Activated T-helper 1 cell treated with anti-CD3 and anti-CD28 coated beads, Interleukin-2, amount 50 U/mL, for 16 hours (primary cell): ENCODE results near the gene PCID2.

Experiments used
- DNase-seq, 2 donors: peaks; one replicate each; pipeline ENCODE4 v3.0.0-alpha.2; 2020; ENCODE audit warnings: low read depth in 1 of 2, low spot score in 1 of 2

The PCID2 gene

DNA sequence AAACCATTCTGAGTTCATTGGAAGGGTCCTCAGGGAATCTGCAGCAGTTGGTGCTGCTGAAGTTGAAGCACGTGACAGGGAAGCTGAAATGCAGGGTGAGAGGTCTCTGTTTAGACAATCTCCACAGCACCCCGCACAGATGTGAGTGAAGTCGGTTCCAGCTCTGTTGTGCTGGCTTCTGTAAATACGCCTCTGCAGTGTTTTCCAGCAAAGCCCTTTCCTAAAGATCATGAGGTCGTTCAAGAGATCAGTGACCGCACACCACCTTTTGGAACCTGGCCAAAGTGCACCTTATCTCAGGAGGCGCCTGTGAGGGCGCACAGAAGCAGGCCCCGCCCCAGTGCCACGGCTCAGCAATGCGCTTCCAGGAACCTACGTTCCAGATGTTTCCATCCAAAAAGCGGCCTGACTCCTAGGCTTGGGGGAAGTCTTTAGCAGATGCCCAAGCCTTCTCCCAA is 11.7 kb upstream of the PCID2 start:
- no peak for DNase-seq

DNA sequence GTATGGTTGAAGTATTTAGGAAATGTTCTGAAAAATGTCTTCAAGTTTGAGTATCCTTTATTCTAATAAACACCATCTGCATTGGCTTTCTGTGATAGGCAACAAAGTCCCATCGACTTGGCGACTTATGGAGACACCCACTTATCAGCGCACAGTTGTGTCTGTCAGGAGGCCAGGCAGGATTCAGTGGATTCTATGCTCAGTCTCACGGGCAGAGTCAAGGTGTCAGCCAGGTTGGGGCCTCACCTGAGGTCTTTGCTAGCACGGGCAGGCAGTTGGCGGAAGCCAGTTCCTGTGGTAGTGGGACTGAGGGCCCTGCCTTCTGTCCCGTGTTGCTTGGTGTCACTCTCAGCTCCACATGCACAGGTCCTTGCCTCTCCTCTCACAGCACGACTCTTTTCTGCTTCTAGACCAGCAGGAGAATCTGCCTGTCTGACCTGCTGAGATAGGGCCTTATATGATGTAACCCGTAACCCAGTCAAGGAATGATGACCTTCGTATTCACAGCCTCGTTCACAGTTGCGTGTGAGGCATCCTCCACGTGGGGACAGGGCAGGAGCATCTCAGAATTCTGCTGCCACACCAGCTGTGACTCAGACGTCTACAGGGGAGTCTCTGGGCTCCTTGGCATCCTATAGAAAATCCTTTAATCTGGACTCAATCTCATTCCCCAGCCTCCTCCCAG is 10.9 kb upstream of the PCID2 start:
- no peak for DNase-seq

DNA sequence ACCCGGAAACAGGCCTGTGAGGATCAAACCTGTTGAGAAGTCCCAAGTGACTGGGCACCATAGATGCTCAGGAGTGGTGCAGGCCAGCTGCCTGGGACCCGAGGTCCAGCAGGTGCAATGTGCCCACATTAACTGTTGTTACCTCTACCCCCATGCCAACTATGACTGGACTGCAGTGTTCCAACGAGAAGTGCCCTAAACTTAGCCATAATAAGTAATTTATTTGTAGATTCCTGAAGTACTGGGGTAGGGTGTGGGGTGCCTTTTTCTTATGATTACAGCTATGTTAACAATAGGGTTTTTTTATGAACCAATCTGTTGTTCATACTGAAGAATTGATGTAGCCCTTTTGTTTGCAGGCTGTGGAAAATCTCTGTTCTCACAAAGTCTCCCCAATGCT is 10.1 kb upstream of the PCID2 start:
- DNase-seq = no peak

DNA sequence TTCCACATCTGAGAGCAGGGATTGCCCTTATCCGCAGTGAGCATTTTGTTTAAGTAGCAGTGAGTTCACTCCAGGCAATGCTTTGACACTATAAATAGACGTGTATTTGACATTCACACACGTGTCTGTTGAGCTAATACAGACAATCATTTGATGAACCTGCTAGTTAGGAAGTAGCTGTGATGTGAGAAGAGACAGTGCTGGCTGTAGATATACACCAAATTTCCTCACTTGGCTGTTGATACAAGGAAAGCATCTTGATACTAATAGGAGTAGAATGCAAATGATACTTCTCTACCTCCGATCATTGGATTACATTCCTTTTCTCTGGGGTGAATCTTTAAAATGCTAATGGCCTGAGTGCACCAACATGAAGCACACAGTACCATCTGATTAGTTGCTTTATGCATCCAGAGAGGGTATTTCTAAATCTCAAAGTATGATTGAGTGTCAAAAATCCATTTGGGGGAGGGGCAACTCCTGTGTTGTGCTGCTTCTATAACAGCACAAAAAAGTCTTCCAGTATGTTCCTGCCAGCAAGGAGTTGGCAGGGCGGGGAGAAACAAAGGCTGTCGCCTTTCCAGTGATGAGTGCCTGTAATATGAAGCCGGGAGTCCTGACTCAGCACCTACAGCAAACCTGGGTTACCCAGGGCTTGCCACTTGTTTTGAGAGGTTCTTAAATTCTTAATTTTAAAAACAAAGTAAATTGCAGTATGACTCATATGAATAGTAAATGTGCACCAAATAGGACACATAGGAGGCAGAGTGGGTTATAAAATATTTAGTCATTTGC is 8.0 kb upstream of the PCID2 start:
- DNase-seq = no peak

DNA sequence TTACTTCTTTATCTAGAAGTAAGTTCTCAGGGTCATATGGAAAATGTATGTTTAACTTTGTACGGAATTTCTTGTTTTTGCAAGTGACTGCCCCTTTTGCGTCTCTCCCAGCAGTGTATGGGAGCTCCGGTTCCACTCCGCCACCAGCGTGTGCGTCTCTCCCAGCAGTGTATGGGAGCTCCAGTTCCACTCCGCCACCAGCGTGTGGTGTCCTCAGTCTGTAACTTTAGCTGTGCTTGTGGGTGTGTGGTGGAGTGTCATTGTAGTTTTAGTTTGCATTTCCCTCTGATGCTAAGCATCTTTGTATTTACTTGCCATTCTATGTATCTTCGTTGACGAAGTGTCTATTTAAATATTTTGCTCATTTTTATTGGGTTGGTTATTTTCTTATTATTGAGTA is 3.3 kb upstream of the PCID2 start:
- DNase-seq = no peak

DNA sequence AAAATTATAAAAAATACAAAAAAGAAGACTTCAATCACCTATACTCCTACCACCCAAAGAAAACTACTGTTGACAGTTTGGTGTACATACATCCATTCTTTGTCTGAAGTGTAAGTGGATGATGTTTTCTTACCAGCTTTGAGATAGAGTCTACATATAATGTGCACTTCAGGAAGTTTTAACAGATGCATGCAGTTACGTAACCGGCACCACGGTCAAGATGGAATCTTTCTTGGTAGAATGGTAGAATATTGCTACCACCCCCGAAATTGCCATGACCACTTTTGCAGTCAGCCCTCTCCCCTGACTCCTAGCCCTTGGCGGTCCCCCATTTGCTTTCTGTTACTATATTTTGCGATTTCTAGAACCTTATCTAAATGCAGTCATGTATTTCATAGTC is 2.4 kb upstream of the PCID2 start:
- no peak for DNase-seq

DNA sequence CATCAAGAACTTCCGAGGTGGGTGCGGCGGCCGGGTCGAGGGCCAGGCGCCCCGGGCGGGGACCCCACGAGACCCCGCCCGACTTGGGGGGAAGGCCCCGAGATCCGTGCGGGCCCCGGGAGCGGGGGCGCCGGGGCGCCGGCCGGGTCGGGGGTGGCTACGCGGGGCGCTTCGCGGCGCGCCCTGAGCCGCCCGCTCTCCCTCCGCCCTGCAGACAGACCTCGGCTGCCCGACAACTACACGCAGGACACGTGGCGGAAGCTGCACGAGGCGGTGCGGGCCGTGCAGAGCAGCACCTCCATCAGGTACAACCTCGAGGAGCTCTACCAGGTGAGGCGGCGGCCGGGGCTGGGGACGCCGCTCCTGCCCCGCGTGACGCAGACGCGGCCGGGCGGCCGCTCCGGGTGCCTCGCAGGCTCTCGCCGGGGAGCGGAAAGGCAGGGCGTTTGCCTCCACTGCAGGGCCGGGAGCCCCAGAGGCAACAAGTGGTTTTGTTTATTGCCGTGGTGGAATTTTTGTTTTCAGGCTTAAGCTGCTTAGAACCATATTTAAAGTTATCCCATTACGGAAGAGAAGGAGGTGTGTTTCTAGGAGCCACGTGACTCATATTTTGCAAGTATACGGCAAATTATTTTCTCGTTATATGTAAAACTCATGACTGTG is 1.4 kb upstream of the PCID2 start:
- DNase-seq = peak; percentile 49 to 60

DNA sequence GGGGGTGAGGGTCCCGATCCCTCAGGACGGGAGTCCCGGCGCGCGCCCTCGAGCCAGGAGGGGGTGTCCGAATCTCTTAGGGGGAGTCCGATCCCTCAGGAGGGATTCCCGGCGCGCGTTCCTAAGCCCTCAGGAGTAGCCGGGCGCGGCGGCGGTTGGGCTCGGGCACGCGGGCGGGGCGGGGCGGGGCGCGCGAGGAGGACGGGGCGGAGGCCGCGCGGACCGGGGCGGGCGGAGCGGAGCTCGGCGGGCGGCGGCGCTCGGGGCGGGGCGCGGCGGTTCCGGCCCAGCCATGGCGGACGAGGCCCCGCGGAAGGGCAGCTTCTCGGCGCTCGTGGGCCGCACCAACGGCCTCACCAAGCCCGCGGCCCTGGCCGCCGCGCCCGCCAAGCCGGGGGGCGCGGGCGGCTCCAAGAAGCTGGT is 878 bp upstream of the PCID2 start, which contains the start of gene CUL4A:
Gene CUL4A, plus strand, starts transcription at position 278 of the 423 bp plus-strand sequence. Its CDS starts 15 bp downstream, at position 293.
- DNase-seq = peak; percentile 50 to 63

DNA sequence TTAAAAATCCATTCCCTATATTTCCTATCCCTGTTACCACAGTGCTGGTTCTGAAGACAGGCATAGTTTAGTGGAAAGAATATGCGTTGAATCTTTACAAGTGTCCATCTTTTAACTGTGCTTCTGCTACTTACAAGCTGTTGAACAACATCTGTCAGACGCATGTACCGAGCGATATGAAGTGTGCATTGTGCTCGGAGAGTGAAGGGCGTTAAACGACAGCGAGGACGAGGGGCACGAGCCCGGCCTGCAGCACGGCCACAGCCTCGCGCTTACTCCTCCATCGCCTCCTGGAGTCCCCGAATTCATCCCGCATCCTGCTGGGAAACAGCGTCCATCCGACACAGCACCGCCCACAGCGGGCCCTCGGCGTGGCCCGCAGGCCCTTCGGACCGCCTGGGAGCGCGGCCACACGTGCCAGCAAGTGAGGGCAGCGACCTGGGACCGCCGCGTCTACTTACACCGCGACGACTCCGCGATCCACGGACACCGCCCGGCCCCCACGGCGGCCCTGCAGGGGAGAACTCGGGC is 514 bp downstream of the PCID2 start:
- DNase-seq = no peak

DNA sequence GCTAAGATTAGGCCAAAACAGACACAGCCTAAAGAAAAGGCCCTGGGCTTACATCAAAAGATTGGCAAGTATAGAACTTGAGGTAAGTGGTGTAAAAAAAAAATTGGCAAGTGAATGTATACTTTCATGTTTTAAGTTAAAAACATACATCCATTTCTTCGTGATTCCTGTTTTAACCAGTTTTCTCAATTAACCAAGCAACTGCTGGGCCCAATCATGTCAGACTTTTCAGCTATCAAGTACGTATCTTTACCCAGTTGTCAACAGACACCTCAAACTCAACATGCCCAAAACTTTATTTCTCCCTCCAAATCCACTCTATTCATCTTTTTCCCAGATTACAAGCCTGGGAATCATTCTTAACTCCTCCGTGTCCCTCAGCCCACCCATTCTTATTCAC is 1.0 kb downstream of the PCID2 start:
- no peak for DNase-seq

DNA sequence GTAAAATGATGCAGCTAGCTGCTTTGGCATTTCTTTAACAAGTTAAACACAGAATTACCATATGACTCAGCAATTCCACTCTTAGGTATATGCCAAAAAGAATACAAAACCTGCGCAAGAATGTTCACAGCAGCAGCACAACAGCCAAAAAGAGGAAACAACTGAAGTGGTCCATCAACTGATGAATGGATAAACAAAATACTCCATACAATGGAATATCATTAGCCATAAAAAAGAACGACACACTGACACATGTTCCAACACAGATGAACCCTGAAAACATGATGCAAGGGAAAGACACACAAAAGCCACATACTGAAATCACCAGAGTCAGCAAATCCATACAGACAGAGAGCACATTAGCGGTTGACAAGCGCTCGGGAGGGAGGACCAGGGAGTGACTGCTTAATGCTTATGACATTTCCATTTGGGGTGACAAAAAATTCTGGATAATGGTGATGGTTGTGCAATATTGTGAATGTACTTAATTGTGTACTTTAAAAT is 3.0 kb downstream of the PCID2 start:
- no peak for DNase-seq

DNA sequence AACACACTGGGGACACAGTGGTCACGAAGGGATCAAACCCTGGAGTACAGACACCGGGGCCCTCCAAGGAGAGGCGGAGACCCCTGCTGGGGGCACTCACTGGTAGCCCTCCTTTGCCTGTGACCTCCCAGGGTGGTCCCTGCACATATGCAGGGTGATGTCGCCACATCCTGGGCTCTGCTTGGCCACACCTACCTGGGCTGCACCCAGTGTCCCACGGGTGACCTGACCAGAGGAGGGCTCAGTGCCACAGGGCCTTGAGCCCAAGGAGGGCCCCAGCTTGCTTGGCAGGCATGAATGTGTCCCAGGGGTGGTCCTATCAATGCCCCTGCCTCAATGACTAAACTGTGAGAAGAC is 4.1 kb downstream of the PCID2 start:
- no peak for DNase-seq

DNA sequence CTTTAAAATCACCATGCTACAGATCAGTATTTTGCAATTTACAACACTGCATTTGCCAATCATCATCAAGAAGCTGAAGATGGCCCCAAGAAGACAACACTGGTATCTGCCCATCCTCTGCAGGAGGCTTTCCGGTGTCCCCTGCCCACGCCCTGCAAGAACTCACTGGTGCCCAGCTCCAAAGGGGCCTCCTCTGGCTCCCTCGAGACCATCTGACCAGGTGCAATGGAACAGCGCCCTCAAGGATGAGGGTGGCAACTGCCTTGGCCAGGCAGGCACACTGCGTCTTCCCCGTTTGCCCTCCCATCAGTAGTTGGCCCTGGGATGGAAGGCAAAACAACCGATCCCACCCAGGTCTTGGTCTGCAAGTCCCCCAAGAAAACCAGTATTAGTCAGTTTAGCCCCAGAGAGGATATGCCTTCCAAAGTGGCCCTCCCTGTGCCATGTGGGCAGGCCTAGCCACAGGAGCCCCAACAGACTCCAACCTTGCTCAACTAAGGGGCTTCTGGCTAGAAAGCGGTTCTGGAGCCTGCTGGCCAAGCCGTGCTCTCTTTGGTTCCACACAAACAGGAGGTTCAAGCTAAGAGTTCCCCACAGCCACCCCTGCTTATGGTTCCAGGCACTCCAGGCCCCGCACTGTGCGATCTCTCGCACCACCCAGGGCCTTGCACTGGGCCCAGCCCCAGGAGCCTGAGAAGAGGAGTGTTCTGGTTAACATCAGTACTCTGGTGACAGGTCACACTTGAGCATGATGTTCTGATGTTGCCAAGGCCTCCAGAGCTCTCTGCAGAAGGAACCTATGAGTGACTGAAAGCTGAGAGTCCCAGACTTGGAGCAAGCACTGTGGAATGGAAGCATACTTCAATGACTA is 4.7 kb downstream of the PCID2 start:
- no peak for DNase-seq

DNA sequence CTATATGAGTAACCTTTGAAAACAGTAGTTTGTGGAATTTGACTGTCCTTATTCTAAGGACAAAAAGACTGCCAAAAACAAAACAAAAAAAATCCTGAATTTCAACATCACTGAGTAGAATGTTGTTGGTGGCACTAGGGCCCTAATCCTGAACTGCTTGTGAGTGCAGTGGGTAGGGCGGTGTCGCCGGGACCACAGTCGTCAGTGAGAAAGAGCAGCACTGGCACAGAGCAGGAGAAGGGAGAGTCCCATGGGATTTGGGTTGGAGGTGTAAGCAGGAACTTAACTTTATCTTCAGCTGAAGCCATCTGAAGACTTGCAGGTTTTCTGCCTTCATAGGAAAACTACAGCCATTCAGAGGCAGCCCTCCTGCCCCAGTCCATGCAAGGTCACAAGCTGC is 5.6 kb downstream of the PCID2 start:
- DNase-seq = no peak

DNA sequence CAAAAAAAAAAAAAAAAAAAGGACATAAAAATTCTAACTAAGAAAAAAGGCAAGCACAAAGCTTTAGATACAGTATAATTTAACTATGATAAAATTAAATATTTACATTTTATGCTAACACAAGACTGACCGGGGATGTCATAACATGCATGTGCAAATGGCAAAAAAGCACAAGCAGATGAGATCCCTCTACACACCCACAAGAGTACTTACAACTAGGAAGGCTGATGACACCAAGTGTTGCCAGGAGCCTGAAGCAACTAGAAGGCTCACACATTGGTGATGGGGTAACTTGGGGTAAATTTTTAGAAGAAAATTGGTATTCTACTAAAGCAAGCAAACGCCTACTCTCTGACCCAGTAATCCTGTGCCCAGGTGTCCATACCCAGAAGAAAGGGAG is 6.7 kb downstream of the PCID2 start:
- DNase-seq = no peak

DNA sequence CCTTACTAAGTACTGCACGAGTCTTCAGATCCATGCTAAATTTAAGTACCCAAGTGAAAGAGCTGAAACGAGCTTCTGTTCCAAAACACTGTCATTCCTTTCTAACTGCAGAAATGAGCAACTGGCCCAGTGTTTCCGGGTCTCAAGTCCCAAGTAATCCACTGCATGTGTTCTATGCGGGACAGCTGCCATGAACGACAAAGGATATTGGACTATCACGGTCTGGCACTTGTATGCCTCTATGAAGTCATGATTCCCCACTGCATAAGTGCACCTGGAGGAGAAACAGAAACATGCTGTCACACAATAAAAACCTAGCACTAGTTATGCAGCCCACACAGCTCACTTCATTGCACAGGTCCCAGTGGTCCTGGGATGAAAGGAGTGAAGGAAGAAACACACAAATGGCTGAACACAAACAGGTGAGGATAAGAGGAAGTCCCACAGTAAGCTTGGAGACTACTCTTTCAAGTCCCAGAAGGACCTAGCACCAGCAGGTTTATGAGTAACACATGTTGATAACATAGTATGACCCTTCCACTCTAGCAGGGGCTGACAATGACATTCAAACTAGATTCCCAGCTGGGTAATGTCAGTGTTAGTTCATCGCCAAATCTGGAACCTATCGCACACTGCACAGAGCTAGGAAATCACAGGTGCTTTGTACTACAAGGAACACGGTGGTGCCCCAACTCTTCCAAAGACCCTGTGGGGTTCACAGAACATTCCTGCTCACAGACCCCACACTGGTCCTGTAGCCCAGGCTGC is 11.3 kb downstream of the PCID2 start:
- no peak for DNase-seq

DNA sequence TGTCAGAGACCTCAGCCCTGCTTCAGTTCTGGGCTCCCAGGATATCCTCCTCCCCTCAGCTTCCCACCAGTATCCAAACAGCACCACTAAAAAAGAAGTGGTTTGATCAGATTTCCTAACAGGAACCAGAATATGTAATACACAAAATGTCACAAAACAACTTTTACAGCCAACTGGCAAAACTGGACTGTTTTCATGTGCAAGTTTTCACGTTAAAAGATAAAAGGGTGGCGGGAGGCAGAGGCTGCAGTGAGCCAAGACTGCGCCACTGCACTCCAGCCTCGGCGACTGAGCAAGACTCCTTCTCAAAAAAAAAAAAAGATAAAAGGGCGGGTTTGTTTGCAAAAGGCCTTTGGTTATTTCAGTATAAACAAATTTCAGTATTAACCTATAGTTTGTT is 13.1 kb downstream of the PCID2 start:
- DNase-seq = no peak

DNA sequence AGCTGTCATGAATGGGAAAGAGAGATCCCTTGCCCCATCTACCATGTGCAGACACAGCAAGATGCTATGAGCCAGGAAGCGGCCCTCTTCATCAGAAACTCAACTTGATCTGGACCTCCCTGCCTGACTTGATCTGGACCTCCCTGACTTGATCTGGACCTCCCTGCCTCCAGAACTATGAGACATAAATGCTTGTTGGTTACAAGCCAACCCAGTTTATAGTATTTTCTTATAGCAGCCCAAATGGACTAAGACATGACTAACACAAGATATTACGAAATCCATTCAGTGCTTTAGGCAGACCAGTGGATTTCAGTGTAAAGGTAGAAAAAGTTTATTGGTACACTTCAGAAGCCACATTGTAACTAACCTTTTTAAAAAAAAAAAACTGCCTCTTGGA is 15.6 kb downstream of the PCID2 start:
- no peak for DNase-seq

DNA sequence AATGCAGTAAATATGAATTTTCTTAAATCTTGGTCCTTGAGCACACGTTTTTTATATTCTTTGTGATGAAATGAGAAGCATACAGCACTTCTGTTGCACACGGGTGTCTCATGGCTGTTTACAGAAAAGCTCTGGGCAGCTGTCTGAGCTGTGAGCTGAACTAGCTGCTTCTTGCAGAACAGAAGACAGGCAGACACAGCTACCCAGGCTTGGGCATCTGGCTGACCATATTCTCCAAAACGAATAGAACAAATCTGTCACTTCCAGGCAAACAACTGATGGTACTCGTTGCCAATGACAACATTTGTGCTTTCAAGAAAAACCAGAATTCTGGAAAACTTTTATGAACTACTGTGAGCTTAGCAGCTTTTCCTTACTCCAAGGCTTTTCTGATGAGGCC is 16.2 kb downstream of the PCID2 start:
- DNase-seq = no peak

DNA sequence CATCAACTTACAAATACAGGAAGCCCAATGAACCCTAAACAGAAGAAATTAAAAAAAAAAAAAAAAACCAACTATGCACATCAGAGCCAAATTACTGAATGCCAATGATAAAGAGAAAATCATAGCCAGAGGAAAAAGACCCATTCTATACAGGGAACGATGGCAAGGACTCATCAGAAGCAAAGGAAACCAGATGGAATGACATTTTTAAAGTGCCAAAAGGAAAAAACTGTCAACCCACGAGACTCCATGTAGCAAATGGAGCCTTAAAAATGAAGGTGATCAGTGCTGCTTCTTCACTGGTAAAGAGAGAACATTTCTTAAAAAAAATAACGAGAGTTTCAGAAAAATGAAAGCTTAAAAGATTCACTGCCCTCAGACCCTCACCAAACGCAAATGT is 18.3 kb downstream of the PCID2 start:
- DNase-seq = no peak
